NCI-H146 treated with DMSO at 0.1 percent for 48 hours (cell line): ENCODE measurements around the gene CFAP20DC.
"Not testable (repeated sequence)": the region's sequence is repeated elsewhere in the genome, so short reads cannot be mapped to it uniquely, and the experiment has no call there.

Source experiments
- DNase-seq: peaks from one replicate; lab custom pipeline; 2025; ENCODE audit not compliant: unreplicated experiment; lab: John Stamatoyannopoulos, UW

Gene CFAP20DC

GRCh38 chr3:58806551-58807244 is 243.1 kb downstream of the CFAP20DC start:
- DNase-seq, result not testable (repeated sequence)

GRCh38 chr3:58804914-58805313 is 244.9 kb downstream of the CFAP20DC start:
- DNase-seq, result no peak

- DNase-seq, result peak; percentile 9
Measured at GRCh38 chr3:58801541-58801940, 248.3 kb downstream of the CFAP20DC start.

- DNase-seq, result no peak
Measured at GRCh38 chr3:58800940-58801339, 248.9 kb downstream of the CFAP20DC start.

- DNase-seq, result no peak
Measured at GRCh38 chr3:58800032-58800431, 249.8 kb downstream of the CFAP20DC start.

GRCh38 chr3:58799271-58799670 is 250.6 kb downstream of the CFAP20DC start:
- DNase-seq, result no peak

- DNase-seq, result no peak
Measured at GRCh38 chr3:58798312-58798711, 251.5 kb downstream of the CFAP20DC start.

- no peak for DNase-seq
Measured at GRCh38 chr3:58794750-58795149, 255.1 kb downstream of the CFAP20DC start.

- no peak for DNase-seq
Measured at GRCh38 chr3:58793938-58794337, 255.9 kb downstream of the CFAP20DC start.

GRCh38 chr3:58792921-58793451 is 256.8 kb downstream of the CFAP20DC start:
- no peak for DNase-seq

- no peak for DNase-seq
Measured at GRCh38 chr3:58789385-58789784, 260.4 kb downstream of the CFAP20DC start.

- no peak for DNase-seq
Measured at GRCh38 chr3:58784888-58785287, 264.9 kb downstream of the CFAP20DC start.

GRCh38 chr3:58784425-58784824 is 265.4 kb downstream of the CFAP20DC start:
- DNase-seq, result no peak

- DNase-seq, result no peak
Measured at GRCh38 chr3:58783845-58784244, 266.0 kb downstream of the CFAP20DC start.

GRCh38 chr3:58779934-58780333 is 269.9 kb downstream of the CFAP20DC start:
- DNase-seq, result no peak

- no peak for DNase-seq
Measured at GRCh38 chr3:58776231-58776630, 273.6 kb downstream of the CFAP20DC start.

- DNase-seq, result no peak
Measured at GRCh38 chr3:58772462-58772861, 277.4 kb downstream of the CFAP20DC start.

GRCh38 chr3:58769065-58769464 is 280.8 kb downstream of the CFAP20DC start:
- no peak for DNase-seq

- DNase-seq, result no peak
Measured at GRCh38 chr3:58766587-58767282, 283.1 kb downstream of the CFAP20DC start.

GRCh38 chr3:58755150-58755549 is 294.7 kb downstream of the CFAP20DC start:
- peak; percentile 85 for DNase-seq

- no peak for DNase-seq
Measured at GRCh38 chr3:58754074-58754473, 295.8 kb downstream of the CFAP20DC start.

- no peak for DNase-seq
Measured at GRCh38 chr3:58751882-58752567, 297.8 kb downstream of the CFAP20DC start.
